BLaER1 (cell line): Measurements from ENCODE around the gene CELA1.

Experiments
- H3K27ac ChIP-seq: shearing (Covaris generic); formaldehyde crosslinking; 2 replicates; pipeline ENCODE4 v1.8.1; 2022
- H3K27me3 ChIP-seq: shearing (Covaris generic); formaldehyde crosslinking; 2 replicates; pipeline ENCODE4 v1.8.1; 2022
- H3K36me3 ChIP-seq: shearing (Covaris generic); formaldehyde crosslinking; 2 replicates; pipeline ENCODE4 v1.8.1; 2022
- H3K4me1 ChIP-seq: shearing (Covaris generic); formaldehyde crosslinking; 2 replicates; pipeline ENCODE4 v1.8.1; 2022
- H3K4me2 ChIP-seq: shearing (Covaris generic); formaldehyde crosslinking; 2 replicates; pipeline ENCODE4 v1.8.1; 2022
- H3K4me3 ChIP-seq: shearing (Covaris generic); formaldehyde crosslinking; 2 replicates; pipeline ENCODE4 v1.8.1; 2022
- H3K9ac ChIP-seq: shearing (Covaris generic); formaldehyde crosslinking; 2 replicates; pipeline ENCODE4 v1.8.1; 2022
- H3K9me3 ChIP-seq: shearing (Covaris generic); formaldehyde crosslinking; 2 replicates; pipeline ENCODE4 v1.8.1; 2022
- H4K20me1 ChIP-seq: shearing (Covaris generic); formaldehyde crosslinking; 2 replicates; pipeline ENCODE4 v1.8.1; 2022
- Cebpa-rat ChIP-seq: shearing (Covaris generic); IDR thresholded peaks from 2 replicates; pipeline ENCODE4 v1.8.1; 2022

CELA1 gene

DNA sequence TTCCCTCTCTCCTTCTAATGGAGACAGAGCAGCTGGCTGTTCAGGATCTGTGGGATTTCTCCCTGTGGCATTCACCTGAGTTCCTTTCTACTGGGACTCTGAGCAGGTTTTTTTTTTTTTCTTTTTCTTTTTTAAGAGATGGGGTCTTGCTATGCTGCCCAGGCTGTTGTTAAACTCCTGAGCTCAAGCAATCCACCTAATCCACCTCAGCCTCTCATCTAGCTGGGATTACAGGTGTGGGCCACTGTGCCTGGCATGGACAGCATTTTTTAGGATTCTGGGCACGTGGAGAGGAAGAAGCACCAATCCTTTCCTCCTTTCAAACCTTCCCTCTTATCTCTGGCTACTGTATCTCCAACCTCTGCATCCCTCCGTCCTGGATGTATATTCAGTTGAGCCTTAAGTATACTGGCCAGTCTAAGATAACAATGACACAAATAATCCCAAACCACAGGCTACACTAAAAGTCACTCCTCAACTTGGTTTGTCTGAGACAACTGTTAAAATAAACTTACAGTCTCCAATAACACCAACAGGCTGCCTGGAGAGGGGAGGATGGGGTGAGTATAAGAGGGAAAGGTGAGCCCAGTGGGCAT, 16.4 kb upstream of the CELA1 start:
- H3K4me2 ChIP-seq: no peak overlapping the region
- no peak overlapping the region for H3K4me3 ChIP-seq
- H4K20me1 ChIP-seq: peaks cover 4% of the 10 kb centered on the region; the same call in 1 of the 2 replicates
- peaks cover 15% of the 10 kb centered on the region for H3K4me1 ChIP-seq
- no peaks in the 10 kb centered on the region for H3K36me3 ChIP-seq
- H3K27me3 ChIP-seq: peaks cover 19% of the 10 kb centered on the region
- no peak overlapping the region for H3K9ac ChIP-seq
- H3K9me3 ChIP-seq: no peaks in the 10 kb centered on the region
- H3K27ac ChIP-seq: no peak overlapping the region
- no peak for TF ChIP-seq Cebpa-rat

DNA sequence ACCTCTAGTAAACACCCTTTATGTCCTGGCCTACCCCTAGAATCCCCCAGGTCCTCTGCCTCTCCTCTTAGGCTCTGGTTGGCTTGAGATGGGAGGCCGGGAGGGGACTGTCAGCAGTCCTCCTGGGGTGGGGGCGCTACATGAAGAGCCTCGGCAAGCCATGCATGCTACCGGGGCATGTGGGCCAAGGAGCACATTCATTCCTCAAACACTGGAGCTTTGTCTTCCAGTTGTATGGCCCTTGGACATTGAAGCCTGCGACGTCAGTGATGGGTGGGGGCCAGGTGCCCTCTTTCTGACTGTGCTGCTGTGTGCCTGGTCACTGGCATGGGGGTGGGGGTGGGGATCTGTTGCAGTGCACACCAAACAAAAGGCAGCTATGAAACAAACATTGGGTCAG, 15.8 kb upstream of the CELA1 start:
- Histone ChIP-seq H3K4me1 (peaks cover 15% of the 10 kb centered on the region), H4K20me1 (no peaks in the 10 kb centered on the region; the same call in 1 of the 2 replicates), H3K4me2 (no peak overlapping the region), H3K27me3 (peaks cover 15% of the 10 kb centered on the region; the same call in 1 of the 2 replicates), H3K36me3 (no peaks in the 10 kb centered on the region), H3K4me3 (no peak overlapping the region), H3K27ac (no peak overlapping the region), H3K9me3 (no peaks in the 10 kb centered on the region), H3K9ac (no peak overlapping the region)
- no peak for TF ChIP-seq Cebpa-rat

DNA sequence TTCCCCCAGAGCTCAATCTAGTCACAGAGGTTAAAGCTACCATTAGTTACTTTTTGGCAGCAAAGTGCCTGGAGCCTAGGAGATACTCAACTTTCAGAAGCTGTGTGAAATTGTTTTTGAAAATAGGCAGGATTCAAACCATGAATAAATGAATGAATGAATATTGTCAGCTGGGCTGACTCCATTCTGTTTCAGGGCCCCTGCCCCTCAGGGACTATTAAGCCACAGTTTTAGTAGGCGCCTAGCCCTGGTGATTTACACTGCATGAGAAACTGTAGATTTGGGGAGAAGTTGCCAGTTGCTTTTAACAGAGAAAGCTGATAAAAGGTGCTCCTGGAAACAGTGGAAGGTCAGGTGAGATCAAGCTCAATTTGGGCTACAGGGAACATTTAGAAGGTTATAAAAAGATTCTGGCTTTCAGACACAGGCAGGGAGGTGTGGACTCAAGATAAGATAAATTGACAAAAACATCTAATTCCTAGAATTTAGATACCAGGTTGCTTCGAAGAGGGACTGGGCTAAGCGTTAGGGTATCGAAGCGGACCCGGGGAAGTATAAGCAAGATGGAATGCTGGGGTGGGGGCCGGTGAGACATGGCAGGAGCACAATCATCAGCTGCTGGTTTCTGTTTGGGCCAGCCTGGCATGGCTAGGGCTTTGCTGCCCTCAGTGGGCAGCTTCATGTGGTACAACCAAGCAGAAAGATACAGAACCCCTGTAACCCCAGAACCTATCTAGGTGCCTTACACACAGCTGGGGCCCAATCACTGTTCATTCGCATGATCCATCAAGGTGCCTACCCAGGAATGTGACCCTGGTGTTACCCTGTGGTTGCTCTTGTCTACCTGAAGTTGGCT, 14.9 kb upstream of the CELA1 start:
- no peak overlapping the region for H3K9ac ChIP-seq
- H3K9me3 ChIP-seq: no peaks in the 10 kb centered on the region
- no peak overlapping the region for H3K27ac ChIP-seq
- H3K36me3 ChIP-seq: no peaks in the 10 kb centered on the region
- peaks cover 9% of the 10 kb centered on the region; the same call in 1 of the 2 replicates for H3K27me3 ChIP-seq
- H3K4me2 ChIP-seq: no peak overlapping the region
- TF ChIP-seq Cebpa-rat: no peak
- no peaks in the 10 kb centered on the region; the same call in 1 of the 2 replicates for H4K20me1 ChIP-seq
- no peak overlapping the region for H3K4me3 ChIP-seq
- H3K4me1 ChIP-seq: peaks cover 21% of the 10 kb centered on the region

DNA sequence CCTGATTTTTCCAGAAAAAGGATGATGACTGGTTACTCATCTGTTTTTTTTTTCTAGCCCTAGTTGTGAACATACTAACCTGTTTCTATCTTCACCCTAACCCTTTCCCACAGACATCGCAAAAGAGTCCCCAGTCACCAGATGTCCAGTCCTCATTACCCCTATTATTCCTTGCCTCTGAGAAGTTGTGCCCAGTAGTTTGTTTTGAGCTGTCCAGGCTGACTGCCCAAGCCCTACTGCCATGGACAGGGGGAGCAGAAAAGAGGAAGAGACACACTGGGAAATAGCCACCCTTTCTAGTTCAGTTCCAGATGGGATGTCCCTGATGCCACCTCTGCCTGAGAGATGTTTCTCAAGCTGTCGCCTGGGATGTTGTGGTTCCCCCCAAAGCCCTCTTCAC, 13.8 kb upstream of the CELA1 start:
- Histone ChIP-seq H3K9me3 (no peaks in the 10 kb centered on the region), H3K36me3 (no peaks in the 10 kb centered on the region), H3K9ac (no peak overlapping the region), H4K20me1 (no peaks in the 10 kb centered on the region; the same call in 1 of the 2 replicates), H3K4me1 (peaks cover 21% of the 10 kb centered on the region), H3K27me3 (no peaks in the 10 kb centered on the region), H3K4me2 (no peak overlapping the region), H3K27ac (no peak overlapping the region), H3K4me3 (no peak overlapping the region)
- TF ChIP-seq Cebpa-rat: no peak

DNA sequence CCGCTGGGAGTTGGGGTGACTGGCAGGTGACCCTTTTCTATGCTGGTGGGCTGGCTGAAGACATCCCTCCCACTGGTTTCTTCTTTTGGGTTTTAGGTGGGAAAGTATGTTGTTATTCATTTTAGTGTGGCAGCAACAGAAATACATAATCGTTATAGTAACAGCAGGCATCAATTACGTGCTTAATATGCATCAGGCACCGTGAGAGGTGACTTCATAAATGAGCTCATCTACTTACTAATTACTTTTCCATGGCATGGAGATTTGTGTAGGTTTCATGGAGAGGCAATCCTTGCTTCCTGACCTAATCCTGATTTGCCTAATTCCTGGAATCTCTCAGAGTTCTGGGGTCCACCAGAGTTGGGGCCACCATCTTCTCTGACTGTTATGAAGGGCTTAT, 13.4 kb upstream of the CELA1 start:
- Histone ChIP-seq H3K27ac (no peak overlapping the region), H3K9ac (no peak overlapping the region), H3K9me3 (no peaks in the 10 kb centered on the region), H3K4me3 (no peak overlapping the region), H3K27me3 (no peaks in the 10 kb centered on the region), H3K4me2 (no peak overlapping the region), H3K36me3 (no peaks in the 10 kb centered on the region), H4K20me1 (no peaks in the 10 kb centered on the region), H3K4me1 (peaks cover 21% of the 10 kb centered on the region)
- TF ChIP-seq Cebpa-rat: no peak

DNA sequence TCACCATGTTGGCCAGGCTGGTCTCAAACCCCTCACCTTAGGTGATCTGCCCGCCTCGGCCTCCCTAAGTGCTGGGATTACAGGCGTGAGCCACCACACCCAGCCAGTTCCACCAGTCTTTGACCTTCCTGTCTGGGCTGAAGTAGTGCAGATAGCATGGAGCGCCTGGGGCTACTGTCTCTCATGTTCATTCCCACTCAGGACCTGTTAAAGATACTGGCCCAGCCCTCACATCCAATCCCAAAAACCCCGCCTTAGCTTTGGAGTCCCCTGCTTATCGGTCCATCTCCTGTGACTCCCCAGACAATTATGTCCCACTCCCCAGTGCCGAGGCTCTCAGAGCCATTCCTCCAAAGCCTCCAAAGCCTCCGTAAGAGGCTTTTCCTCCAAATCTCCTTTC, 12.0 kb upstream of the CELA1 start:
- H4K20me1 ChIP-seq: no peaks in the 10 kb centered on the region
- H3K9ac ChIP-seq: no peak overlapping the region
- no peak overlapping the region for H3K27ac ChIP-seq
- no peak overlapping the region for H3K4me3 ChIP-seq
- no peak for TF ChIP-seq Cebpa-rat
- H3K27me3 ChIP-seq: no peaks in the 10 kb centered on the region
- no peak overlapping the region; the same call in 1 of the 2 replicates for H3K4me2 ChIP-seq
- peaks cover 21% of the 10 kb centered on the region for H3K4me1 ChIP-seq
- no peaks in the 10 kb centered on the region for H3K36me3 ChIP-seq
- no peaks in the 10 kb centered on the region for H3K9me3 ChIP-seq

DNA sequence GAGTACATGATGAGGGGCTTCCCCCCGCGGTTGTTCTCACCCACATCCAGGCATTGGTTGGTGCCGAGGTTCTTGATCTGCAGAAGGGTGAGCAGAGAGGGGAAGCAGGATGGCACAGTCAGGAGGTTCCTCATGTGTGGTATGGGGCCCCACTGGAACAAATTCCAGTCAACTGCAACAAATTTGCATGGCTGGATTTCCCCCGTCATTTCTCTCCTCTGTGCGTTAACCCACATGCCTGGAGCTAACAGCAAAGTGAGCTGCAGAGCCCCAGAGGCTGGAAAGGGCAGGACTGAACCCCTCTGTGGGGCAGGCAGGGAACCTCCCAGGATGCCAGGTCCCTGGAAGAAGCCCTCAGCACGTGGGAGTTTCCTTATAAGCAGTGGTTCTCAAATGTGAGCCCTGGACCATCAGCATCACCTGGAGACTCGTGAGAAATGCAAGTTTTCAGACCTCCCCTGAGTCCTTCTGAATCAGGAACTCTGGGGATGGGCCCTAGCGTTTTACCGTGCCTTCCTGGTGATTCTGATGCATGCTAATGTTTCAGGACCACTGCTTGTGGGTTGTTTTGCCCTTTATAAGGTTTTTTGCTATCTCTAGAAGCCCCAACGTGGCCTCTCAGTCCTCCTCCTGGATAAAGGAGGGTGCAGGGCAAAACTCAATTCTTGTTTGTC, 11.0 kb upstream of the CELA1 start:
- H3K9ac ChIP-seq: no peak overlapping the region
- no peaks in the 10 kb centered on the region for H4K20me1 ChIP-seq
- H3K27ac ChIP-seq: no peak overlapping the region
- no peak overlapping the region for H3K4me3 ChIP-seq
- H3K27me3 ChIP-seq: no peaks in the 10 kb centered on the region
- no peaks in the 10 kb centered on the region for H3K36me3 ChIP-seq
- H3K4me2 ChIP-seq: peak overlapping the region; percentile 76
- no peak for TF ChIP-seq Cebpa-rat
- no peaks in the 10 kb centered on the region for H3K9me3 ChIP-seq
- H3K4me1 ChIP-seq: peaks cover 21% of the 10 kb centered on the region

DNA sequence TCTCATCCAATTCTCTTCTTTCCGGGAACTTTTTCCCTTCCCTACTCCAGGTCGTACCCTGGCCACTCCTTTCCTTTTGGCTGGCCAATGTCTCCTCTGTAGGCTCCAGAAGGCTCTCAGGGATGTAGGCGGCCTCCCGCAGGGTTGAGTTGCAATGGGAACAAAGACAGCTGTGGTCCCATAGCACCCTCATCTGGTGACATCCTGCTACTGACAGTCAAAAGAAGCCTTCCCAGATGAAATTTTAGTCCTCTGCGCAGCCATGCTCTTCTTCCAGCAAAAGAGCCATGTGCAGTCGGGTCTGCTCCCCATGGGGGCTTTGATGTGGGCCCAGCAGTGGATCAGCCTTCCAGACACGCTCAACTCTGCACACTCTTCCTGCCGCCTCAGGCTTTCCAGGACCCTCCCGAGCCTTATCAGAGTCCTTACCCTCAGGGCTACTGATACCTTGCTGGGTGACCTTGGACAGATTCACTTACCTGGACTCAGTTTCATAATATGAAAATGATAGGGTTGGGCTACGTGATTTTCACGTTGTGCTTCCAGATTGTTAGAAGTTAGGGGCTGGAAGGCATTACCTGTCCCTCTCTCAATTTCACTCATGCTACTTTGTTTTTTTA, 5.5 kb upstream of the CELA1 start:
- H3K4me3 ChIP-seq: no peak overlapping the region
- no peak overlapping the region for H3K9ac ChIP-seq
- H4K20me1 ChIP-seq: no peaks in the 10 kb centered on the region
- no peak overlapping the region for H3K27ac ChIP-seq
- H3K4me2 ChIP-seq: no peak overlapping the region
- H3K27me3 ChIP-seq: no peaks in the 10 kb centered on the region
- no peak for TF ChIP-seq Cebpa-rat
- H3K36me3 ChIP-seq: no peaks in the 10 kb centered on the region
- H3K9me3 ChIP-seq: no peaks in the 10 kb centered on the region
- peaks cover 5% of the 10 kb centered on the region for H3K4me1 ChIP-seq

DNA sequence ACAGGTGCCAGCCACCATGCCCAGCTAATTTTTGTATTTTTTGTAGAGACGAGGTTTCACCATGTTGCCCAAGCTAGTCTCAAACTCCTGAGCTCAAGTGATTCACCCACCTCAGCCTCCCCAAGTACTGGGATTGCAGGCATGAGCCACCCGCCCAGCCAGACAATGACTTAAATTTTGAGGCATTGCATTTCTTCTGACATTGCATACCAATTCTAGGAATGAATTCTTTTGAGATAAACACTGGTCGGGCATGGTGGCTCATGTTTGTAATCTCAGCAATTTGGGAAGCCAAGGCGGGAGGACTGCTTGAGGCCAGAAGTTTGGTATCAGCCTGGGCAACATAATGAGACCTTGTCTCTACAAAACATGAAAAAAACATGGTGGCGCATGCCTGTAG, 2.5 kb upstream of the CELA1 start:
- H4K20me1 ChIP-seq: no peaks in the 10 kb centered on the region
- no peaks in the 10 kb centered on the region for H3K4me1 ChIP-seq
- H3K9ac ChIP-seq: no peak overlapping the region
- no peaks in the 10 kb centered on the region for H3K36me3 ChIP-seq
- no peak overlapping the region for H3K4me3 ChIP-seq
- H3K4me2 ChIP-seq: no peak overlapping the region
- no peaks in the 10 kb centered on the region for H3K27me3 ChIP-seq
- no peak overlapping the region for H3K27ac ChIP-seq
- no peaks in the 10 kb centered on the region for H3K9me3 ChIP-seq
- no peak for TF ChIP-seq Cebpa-rat
